Kidney tubule cell (primary cell): ENCODE results near the gene AGPS.
"Not testable (repeated sequence)": the region's sequence is repeated elsewhere in the genome, so short reads cannot be mapped to it uniquely, and the experiment has no call there.

Source experiments
- DNase-seq: peaks from one replicate; pipeline ENCODE4 v3.0.0-alpha.2; 2018; ENCODE audit warnings: low spot score

The AGPS gene

GRCh38 chr2:177422271-177422670 is 29.7 kb downstream of the AGPS start:
- peak; percentile 44 for DNase-seq

GRCh38 chr2:177424120-177424519 is 31.5 kb downstream of the AGPS start:
- DNase-seq, result not testable (repeated sequence)

- DNase-seq, result not testable (repeated sequence)
Observed at GRCh38 chr2:177424620-177425019, 32.0 kb downstream of the AGPS start.

- DNase-seq, result no peak
Observed at GRCh38 chr2:177427316-177427715, 34.7 kb downstream of the AGPS start.

- DNase-seq, result not testable (repeated sequence)
Observed at GRCh38 chr2:177427936-177428335, 35.4 kb downstream of the AGPS start.

GRCh38 chr2:177429688-177430325 is 37.2 kb downstream of the AGPS start:
- DNase-seq, result peak; percentile 90

GRCh38 chr2:177430411-177430810 is 37.8 kb downstream of the AGPS start:
- no peak for DNase-seq

GRCh38 chr2:177431111-177431725 is 38.6 kb downstream of the AGPS start:
- not testable (repeated sequence) for DNase-seq

- DNase-seq, result no peak
Observed at GRCh38 chr2:177432703-177433102, 40.1 kb downstream of the AGPS start.

GRCh38 chr2:177433402-177433801 is 40.8 kb downstream of the AGPS start:
- no peak for DNase-seq

GRCh38 chr2:177434475-177434874 is 41.9 kb downstream of the AGPS start:
- DNase-seq, result no peak

- DNase-seq, result no peak
Observed at GRCh38 chr2:177445200-177445599, 52.6 kb downstream of the AGPS start.

GRCh38 chr2:177448031-177448430 is 55.5 kb downstream of the AGPS start:
- no peak for DNase-seq

GRCh38 chr2:177449159-177449558 is 56.6 kb downstream of the AGPS start:
- no peak for DNase-seq

- DNase-seq, result no peak
Observed at GRCh38 chr2:177455187-177455586, 62.6 kb downstream of the AGPS start.

GRCh38 chr2:177459756-177460155 is 67.2 kb downstream of the AGPS start:
- not testable (repeated sequence) for DNase-seq

GRCh38 chr2:177460973-177461585 is 68.5 kb downstream of the AGPS start:
- no peak for DNase-seq

GRCh38 chr2:177464549-177464948 is 72.0 kb downstream of the AGPS start:
- DNase-seq, result no peak

- no peak for DNase-seq
Observed at GRCh38 chr2:177465400-177466138, 73.0 kb downstream of the AGPS start.

GRCh38 chr2:177466337-177467195 is 74.0 kb downstream of the AGPS start:
- DNase-seq, result peak; percentile 3

- DNase-seq, result peak; percentile 52
Observed at GRCh38 chr2:177467646-177468045, 75.1 kb downstream of the AGPS start.

- DNase-seq, result no peak
Observed at GRCh38 chr2:177471990-177472389, 79.4 kb downstream of the AGPS start.
